Nephron progenitor cell (in vitro differentiated cells): ENCODE results near the gene LTBP2.
A peak's percentile ranks its signal among the peaks of the same experiment; 100 is the strongest.

Experiments
- DNase-seq: peaks from one replicate; pipeline ENCODE4 v3.0.0; 2021
- H3K27ac Mint-ChIP-seq: 2 replicates; pipeline ENCODE4 v1.8.0; 2021; ENCODE audit warnings: mild to moderate bottlenecking, moderate library complexity, mixed read lengths
- H3K27me3 Mint-ChIP-seq: 2 replicates; pipeline ENCODE4 v1.8.0; 2021; ENCODE audit warnings: mild to moderate bottlenecking, low read depth, mixed read lengths; ENCODE audit not compliant: poor library complexity
- H3K36me3 Mint-ChIP-seq: 2 replicates; pipeline ENCODE4 v1.8.0; 2021; ENCODE audit warnings: low read depth, mixed read lengths
- H3K4me1 Mint-ChIP-seq: 2 replicates; pipeline ENCODE4 v1.8.0; 2021; ENCODE audit warnings: mixed read lengths
- H3K4me3 Mint-ChIP-seq: 2 replicates; pipeline ENCODE4 v1.8.0; 2021; ENCODE audit warnings: mild to moderate bottlenecking, moderate library complexity, mixed read lengths
- H3K9me3 Mint-ChIP-seq: 2 replicates; pipeline ENCODE4 v1.8.0; 2021; ENCODE audit warnings: mild to moderate bottlenecking, moderate library complexity, mixed read lengths
- CTCF ChIP-seq: fragments of 200-600 bp; sonication (generic); IDR thresholded peaks from 2 replicates; pipeline ENCODE4 v1.5.0; 2021; ENCODE audit warnings: antibody characterized with exemption

Gene LTBP2

DNA sequence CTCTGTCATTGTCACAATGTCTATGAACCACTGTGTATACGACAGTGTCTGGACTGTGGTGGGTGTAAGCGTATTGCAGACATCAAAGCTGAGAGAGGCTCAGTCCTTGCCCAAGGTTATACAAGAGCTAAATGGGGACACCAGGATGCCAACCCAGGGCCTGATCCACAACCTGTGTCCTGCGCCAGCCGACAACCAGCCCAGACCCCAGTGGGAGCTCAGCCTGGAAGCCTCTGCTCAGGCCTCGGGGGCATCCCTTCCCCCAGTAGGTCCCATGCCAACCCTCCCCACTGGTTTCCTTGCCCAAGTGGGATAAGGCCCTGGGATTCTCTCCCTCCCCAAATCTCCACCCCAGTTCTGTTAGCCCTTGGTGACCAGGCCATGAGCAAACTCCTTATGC, 54.3 kb downstream of the LTBP2 start:
- Mint-ChIP-seq H3K4me1 (peaks cover 25% of the 10 kb centered on the region), H3K36me3 (no peaks in the 10 kb centered on the region), H3K27me3 (peaks cover 8% of the 10 kb centered on the region), H3K27ac (no peak overlapping the region), H3K4me3 (no peak overlapping the region), H3K9me3 (no peaks in the 10 kb centered on the region)
- DNase-seq, result no peak
- TF ChIP-seq CTCF, result no peak

GRCh38 chr14:74555476-74556050, 56.5 kb downstream of the LTBP2 start:
- peaks cover 17% of the 10 kb centered on the region for H3K27me3 Mint-ChIP-seq
- no peak for TF ChIP-seq CTCF
- H3K4me1 Mint-ChIP-seq, result peaks cover 24% of the 10 kb centered on the region
- H3K4me3 Mint-ChIP-seq, result no peak overlapping the region
- no peak overlapping the region for H3K27ac Mint-ChIP-seq
- DNase-seq, result no peak
- H3K36me3 Mint-ChIP-seq, result no peaks in the 10 kb centered on the region
- no peaks in the 10 kb centered on the region for H3K9me3 Mint-ChIP-seq

- Mint-ChIP-seq H3K27me3 (peaks cover 15% of the 10 kb centered on the region), H3K4me1 (peaks cover 24% of the 10 kb centered on the region), H3K36me3 (no peaks in the 10 kb centered on the region), H3K9me3 (no peaks in the 10 kb centered on the region), H3K27ac (peak overlapping the region; percentile 21), H3K4me3 (no peak overlapping the region)
- no peak for TF ChIP-seq CTCF
- DNase-seq, result no peak
Observed at GRCh38 chr14:74554742-74555362, 57.2 kb downstream of the LTBP2 start.

DNA sequence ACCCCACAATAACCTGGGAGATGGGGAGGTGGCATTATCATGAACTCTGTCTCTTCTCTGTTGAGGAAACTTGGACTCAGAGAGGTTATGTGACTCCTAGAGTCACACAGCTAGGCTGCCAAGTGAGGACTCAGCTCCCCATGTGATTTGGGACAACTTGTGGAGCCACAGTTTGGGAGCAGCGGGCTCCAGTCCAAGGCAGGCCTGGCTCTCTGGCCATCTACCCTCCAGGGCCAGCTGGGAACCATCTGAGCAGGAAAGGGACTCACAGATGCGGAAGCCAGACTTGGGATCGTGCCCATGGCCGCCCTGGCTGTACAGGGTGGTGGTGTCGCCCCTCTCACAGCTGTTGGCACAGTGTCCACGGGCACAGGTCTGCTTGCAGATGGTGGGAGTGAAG, 59.4 kb downstream of the LTBP2 start:
- Mint-ChIP-seq H3K27ac (no peak overlapping the region), H3K4me3 (no peak overlapping the region), H3K9me3 (no peaks in the 10 kb centered on the region), H3K27me3 (peaks cover 16% of the 10 kb centered on the region), H3K36me3 (no peaks in the 10 kb centered on the region), H3K4me1 (peaks cover 24% of the 10 kb centered on the region)
- DNase-seq, result no peak
- TF ChIP-seq CTCF, result no peak

- TF ChIP-seq CTCF, result no peak
- no peak for DNase-seq
- no peaks in the 10 kb centered on the region for H3K9me3 Mint-ChIP-seq
- H3K36me3 Mint-ChIP-seq, result no peaks in the 10 kb centered on the region
- H3K27me3 Mint-ChIP-seq, result peaks cover 16% of the 10 kb centered on the region
- no peak overlapping the region for H3K4me3 Mint-ChIP-seq
- no peak overlapping the region for H3K27ac Mint-ChIP-seq
- peaks cover 24% of the 10 kb centered on the region for H3K4me1 Mint-ChIP-seq
Observed at GRCh38 chr14:74551431-74552371, 60.3 kb downstream of the LTBP2 start.
